NT2/D1 (cell line): ENCODE data around the gene NKG7.
"Not testable (repeated sequence)": the region's sequence is repeated elsewhere in the genome, so short reads cannot be mapped to it uniquely, and the experiment has no call there.

Source experiments
- DNase-seq: peaks from one replicate; pipeline ENCODE4 v3.0.0-alpha.2; 2011; ENCODE audit warnings: low read depth, low spot score
- H3K27me3 ChIP-seq: 2 replicates; pipeline ENCODE4 v1.6.0; 2011; ENCODE audit warnings: mild to moderate bottlenecking; ENCODE audit not compliant: insufficient read length, insufficient read depth
- H3K36me3 ChIP-seq: 2 replicates; pipeline ENCODE4 v1.6.1; 2011; ENCODE audit warnings: mild to moderate bottlenecking, low read length, mixed read lengths; ENCODE audit not compliant: insufficient read depth, insufficient read length
- H3K4me1 ChIP-seq: 2 replicates; pipeline ENCODE4 v1.5.1; 2011; ENCODE audit not compliant: insufficient read depth, insufficient read length
- H3K4me3 ChIP-seq: 2 replicates; pipeline ENCODE4 v1.5.1; 2011; ENCODE audit warnings: low read depth; ENCODE audit not compliant: insufficient read length
- H3K9ac ChIP-seq: 2 replicates; pipeline ENCODE4 v1.6.0; 2011; ENCODE audit warnings: low read depth; ENCODE audit not compliant: insufficient read length
- H3K9me3 ChIP-seq: 2 replicates; pipeline ENCODE4 v1.5.1; 2011; ENCODE audit warnings: mild to moderate bottlenecking, low read length; ENCODE audit not compliant: insufficient read depth
- SUZ12 ChIP-seq: IDR thresholded peaks from 2 replicates; pipeline ENCODE4 v1.6.1; 2011; ENCODE audit not compliant: insufficient read length, insufficient read depth; ENCODE audit errors: extremely low read depth
- YY1 ChIP-seq: IDR thresholded peaks from 2 replicates; pipeline ENCODE4 v1.6.1; 2011; ENCODE audit not compliant: insufficient read length, insufficient read depth
- ZNF274 ChIP-seq: IDR thresholded peaks from 2 replicates; pipeline ENCODE4 v1.6.1; 2011; ENCODE audit warnings: mild to moderate bottlenecking, low read depth, low read length

Gene NKG7, protein sequence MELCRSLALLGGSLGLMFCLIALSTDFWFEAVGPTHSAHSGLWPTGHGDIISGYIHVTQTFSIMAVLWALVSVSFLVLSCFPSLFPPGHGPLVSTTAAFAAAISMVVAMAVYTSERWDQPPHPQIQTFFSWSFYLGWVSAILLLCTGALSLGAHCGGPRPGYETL

DNA sequence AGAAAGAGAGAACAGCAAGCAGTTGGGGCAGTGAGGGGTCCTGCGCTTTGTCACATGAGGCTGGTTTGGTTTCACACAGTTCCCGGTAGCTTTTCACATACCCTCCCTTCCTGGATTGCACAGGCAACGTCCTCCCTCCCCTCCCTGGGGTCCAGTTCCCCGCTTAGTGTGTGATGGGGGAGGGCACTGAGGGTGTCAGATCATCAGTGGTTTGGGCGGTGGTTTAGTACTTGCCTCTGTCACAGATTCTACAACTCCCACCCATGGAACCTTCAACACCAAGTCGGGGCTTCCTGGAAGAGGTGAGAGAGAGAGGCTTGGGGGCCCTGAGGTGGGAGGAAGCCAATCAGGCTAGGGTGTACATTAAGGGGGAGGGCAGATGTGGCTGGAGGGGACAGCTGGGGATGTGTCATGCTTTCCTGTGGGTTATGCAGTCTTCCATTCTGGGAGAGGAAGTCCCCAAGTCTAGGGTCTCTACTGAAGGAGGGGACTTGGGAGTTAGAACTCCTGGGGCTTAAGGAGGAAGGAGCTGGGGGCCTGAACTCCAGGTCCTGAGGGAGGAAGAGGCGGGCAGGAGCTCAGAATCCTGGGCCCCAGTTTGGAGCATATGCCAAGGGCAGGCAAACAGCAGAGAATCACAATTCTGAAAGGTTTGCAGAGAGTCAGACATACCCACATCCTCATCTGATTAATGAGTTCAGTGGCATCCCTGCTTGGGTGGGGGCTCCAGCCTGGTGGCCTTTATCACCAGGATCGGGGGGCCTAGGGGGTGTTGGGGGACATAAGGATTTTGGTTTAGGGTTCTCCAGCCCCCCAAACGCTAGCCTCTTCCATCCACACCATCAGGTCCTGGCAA is at the start of gene NKG7:
Gene NKG7, minus strand, starts transcription at position 6 of the 856 bp plus-strand sequence. CDS start 119 bp downstream, outside the sequence.
- no peak within 1 kb of the TSS for H3K9ac ChIP-seq
- H3K4me1 ChIP-seq, result peaks cover 4% of the 10 kb centered on the region
- no peak for DNase-seq
- no peaks in the 10 kb centered on the region for H3K9me3 ChIP-seq
- TF ChIP-seq YY1, result no peak
- no peak for TF ChIP-seq ZNF274
- no peak for TF ChIP-seq SUZ12
- H3K27me3 ChIP-seq, result no peaks in the 10 kb centered on the region
- H3K4me3 ChIP-seq, result no peak within 1 kb of the TSS
- no peaks in the 10 kb centered on the region for H3K36me3 ChIP-seq

DNA sequence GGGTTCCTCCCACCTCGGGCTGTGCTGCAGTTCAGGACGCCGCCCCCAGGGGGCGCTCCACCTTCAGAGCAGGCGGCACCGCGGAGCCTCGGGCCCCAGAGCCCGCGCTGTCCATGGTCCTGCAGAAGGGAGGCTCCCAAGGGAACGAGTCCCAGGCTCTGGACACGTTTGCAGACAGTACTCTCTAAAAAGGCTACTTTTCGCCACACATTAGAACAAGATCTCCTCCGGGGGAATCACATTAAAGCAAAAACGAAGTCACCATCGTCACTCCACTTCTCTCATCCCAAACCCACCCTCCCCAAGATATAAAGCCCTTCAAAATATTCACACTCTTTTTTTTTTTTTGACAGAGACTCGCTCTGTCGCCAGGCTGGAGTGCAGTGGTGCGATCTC is 49.6 kb upstream of the NKG7 start:
- DNase-seq, result peak; percentile 72
- Histone ChIP-seq H3K27me3 (peaks cover 8% of the 10 kb centered on the region), H3K9me3 (no peaks in the 10 kb centered on the region), H3K4me3 (peak overlapping the region; percentile 37), H3K4me1 (peaks cover 3% of the 10 kb centered on the region), H3K36me3 (no peaks in the 10 kb centered on the region), H3K9ac (no peak overlapping the region)
- TF ChIP-seq YY1 (no peak), SUZ12 (no peak), ZNF274 (no peak)

DNA sequence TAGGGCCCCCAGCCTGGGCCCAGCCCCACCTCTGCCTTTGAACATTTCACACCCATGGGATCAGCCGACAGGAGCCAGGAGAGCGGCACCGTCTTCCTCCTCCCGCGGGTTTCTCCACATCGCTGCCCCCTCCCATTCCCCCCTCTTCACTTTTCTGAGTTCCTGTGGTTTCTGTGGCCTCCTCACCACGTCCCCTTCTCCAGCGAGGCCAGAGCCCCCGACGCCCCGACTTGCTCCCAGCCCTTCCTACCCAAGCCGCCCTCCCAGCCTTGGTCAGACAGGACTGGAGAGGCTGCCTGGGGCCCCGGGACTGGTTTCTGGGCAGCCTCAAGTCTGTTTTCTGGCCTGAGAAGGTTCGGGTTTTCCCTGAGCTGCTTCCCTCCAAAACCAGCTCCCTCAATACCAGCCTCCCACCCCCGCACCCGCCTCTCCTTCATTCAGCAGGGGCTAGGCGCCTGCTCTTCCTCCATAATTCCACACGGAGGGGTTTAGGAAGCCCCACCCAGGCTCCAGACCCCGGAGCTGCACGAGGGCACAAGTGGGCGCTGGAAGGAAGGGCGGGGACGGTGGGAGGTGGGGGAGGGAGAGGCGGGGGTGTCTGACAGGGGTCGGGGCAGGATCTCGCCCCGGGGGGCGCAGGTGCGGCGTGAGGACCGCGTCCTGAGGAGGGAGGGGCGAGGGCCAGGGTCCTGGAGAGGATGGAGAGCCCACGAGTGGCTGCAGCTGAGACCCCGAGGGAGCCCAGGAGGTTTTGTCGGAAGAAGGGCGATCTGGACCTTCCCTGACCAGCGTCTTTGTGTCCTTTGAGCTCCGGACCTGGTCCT is 49.0 kb upstream of the NKG7 start:
- Histone ChIP-seq H3K4me3 (peak overlapping the region; percentile 37), H3K9me3 (no peaks in the 10 kb centered on the region), H3K4me1 (peaks cover 3% of the 10 kb centered on the region), H3K27me3 (peaks cover 8% of the 10 kb centered on the region), H3K9ac (no peak overlapping the region), H3K36me3 (no peaks in the 10 kb centered on the region)
- no peak for DNase-seq
- TF ChIP-seq ZNF274, result no peak
- TF ChIP-seq YY1, result no peak
- TF ChIP-seq SUZ12, result no peak

DNA sequence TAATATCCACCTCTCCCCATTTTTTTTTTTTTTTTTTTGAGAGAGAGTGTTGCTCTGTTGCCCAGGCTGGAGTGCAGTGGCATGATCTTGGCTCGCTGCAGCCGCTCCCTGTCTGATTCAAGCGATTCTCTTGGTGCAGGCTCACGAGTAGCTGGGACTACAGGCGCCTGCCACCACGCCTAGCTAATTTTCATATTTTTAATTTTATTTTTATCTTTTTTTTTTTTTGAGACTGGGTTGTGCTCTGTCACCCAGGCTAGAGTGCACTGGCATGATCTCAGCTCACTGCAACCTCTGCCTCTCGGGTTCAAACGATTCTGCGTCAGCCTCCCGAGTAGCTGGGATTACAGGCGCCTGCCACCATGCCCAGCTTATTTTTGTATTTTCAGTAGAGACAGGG is 48.1 kb upstream of the NKG7 start:
- not testable (repeated sequence) for DNase-seq, H3K4me1 ChIP-seq

DNA sequence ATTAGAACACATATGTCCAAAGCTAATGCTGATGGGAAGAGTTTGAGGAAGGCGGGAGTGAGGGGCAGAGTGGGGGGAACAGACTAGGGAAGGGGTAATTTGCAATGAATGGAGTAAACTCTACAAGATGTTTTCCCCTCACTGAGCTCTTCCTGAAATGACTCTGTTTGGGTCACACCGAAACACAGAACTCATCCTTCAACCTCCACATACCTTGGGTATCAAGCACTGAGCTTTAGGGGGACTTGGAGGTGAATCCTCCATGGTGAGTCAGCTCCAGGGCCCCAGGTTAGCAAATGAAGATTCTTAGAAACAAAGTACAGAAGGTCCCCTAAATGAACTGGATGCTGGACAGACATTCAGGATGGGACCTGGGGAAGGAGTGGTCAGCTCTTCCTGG is 46.3 kb upstream of the NKG7 start:
- H3K9ac ChIP-seq, result no peak overlapping the region
- H3K36me3 ChIP-seq, result no peaks in the 10 kb centered on the region
- peaks cover 8% of the 10 kb centered on the region for H3K27me3 ChIP-seq
- TF ChIP-seq YY1, result no peak
- no peak for TF ChIP-seq ZNF274
- TF ChIP-seq SUZ12, result no peak
- no peaks in the 10 kb centered on the region for H3K9me3 ChIP-seq
- peaks cover 3% of the 10 kb centered on the region for H3K4me1 ChIP-seq
- no peak overlapping the region for H3K4me3 ChIP-seq
- DNase-seq, result no peak

More for the DNA sequence above, 48.1 kb upstream of the NKG7 start:
- not testable (repeated sequence) for H3K9ac ChIP-seq, H3K9me3 ChIP-seq, H3K36me3 ChIP-seq, H3K4me3 ChIP-seq, H3K27me3 ChIP-seq

DNA sequence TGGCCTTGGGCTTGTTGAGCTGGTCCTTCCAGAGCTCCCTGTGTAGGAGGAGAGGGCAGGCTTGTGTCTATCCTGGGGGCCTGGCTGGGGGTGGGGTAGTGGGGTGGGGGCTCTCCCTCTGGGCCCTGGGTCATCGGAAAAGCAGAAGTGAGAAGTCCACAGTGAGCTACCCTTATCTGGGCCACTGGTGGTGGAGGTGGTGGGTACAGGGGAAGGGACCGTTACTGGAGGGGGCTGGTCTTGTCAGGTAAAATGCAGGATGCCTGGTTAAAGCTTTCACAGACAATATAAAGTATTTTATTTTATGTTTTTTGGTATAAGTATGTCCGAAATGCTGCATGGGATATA is 45.3 kb upstream of the NKG7 start:
- Histone ChIP-seq H3K27me3 (peaks cover 8% of the 10 kb centered on the region), H3K9ac (no peak overlapping the region), H3K4me1 (peaks cover 3% of the 10 kb centered on the region), H3K9me3 (no peaks in the 10 kb centered on the region), H3K4me3 (no peak overlapping the region), H3K36me3 (no peaks in the 10 kb centered on the region)
- no peak for DNase-seq
- TF ChIP-seq YY1 (no peak), SUZ12 (no peak), ZNF274 (no peak)

DNA sequence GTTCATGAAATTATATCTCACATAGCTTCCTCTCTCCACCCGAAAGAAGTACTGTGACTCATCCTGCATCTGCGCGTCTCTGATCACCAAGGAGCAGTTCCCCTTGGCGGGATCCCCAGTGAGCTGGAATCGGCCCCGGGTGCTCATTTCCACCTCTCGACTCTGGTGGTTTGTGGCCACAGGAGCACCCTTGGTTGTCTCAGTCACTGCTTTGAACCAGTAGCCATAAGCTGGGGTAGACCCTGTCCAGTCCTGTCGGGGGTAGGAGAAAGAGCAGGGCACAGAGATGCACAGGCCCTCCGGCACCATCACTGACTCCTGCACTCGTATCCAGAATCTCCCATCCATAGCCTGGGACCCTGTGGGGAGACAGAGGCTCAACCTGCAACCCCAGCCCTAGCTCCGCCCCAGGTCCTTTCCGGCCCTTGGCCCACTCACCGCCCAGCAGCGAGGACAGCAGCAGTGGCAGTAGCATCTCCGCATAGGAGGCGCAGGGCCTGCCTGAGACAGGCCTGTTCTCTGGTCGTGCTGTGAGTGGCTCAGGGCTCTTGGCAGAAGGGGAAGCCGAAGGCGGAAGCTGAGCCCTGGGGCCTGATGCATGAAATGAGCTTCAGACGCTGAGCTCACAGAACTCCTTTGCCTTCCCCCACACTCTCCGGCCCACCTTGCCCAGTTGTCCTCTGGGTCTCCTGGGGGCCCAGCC is 44.8 kb upstream of the NKG7 start, which contains the start of gene SIGLEC10:
Gene SIGLEC10, minus strand, starts transcription at position 536 of the 703 bp plus-strand sequence. Its CDS starts 61 bp downstream, at position 475.
- Histone ChIP-seq H3K27me3 (peaks cover 8% of the 10 kb centered on the region), H3K4me1 (peaks cover 3% of the 10 kb centered on the region), H3K36me3 (no peaks in the 10 kb centered on the region), H3K4me3 (no peak within 1 kb of the TSS), H3K9me3 (no peaks in the 10 kb centered on the region), H3K9ac (no peak within 1 kb of the TSS)
- TF ChIP-seq ZNF274 (no peak), YY1 (no peak), SUZ12 (no peak)
- no peak for DNase-seq

DNA sequence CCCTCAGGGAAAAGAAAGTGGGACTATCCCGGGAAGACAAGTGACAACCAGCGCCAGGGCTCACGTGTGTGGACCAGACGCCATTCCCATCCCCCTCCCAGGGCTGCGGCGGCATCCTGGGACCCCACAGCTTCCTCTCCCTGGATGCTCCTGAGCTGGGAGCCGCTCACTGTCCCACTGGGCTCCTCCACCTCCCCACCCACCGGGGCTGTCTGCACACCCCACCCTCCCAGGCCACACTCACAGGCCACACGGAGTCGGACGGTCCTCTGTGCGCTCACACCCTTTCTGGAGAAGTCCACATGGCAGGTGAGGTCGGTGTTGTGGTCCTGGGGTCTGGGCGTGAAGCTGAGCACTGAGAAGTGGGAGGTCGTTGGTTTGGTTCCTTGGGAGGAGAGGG is 44.0 kb upstream of the NKG7 start:
- not testable (repeated sequence) for H3K4me3 ChIP-seq, H3K9ac ChIP-seq, H3K9me3 ChIP-seq

More for the DNA sequence above, 44.0 kb upstream of the NKG7 start:
- not testable (repeated sequence) for H3K27me3 ChIP-seq, H3K4me1 ChIP-seq, H3K36me3 ChIP-seq, DNase-seq
